Measurements from ENCODE around the gene HIGD2A. TPM values are rescaled to one million over a fixed set of nuclear protein-coding genes. Genes with fewer than 3 reads are reported as not detected.

HIGD2A gene
- total and polyA plus RNA-seq, 2 of the 13 experiments (the other 11 are each of a cell fraction or from before 2014, with no cell fraction given), result 89.2 to 146 TPM

GRCh38 chr5:176415952-176416924 is 27.7 kb downstream of the HIGD2A start, which contains the start of gene CLTB (continued):
- TF ChIP-seq ZNF792 (CRISPR knock-in tag; IDR thresholded peaks at IDR 0.05) (peak; percentile 72), PAXIP1 (CRISPR knock-in tag; conservative IDR thresholded peaks at IDR 0.05) (no peak), ADNP (CRISPR knock-in tag; IDR thresholded peaks at IDR 0.05) (no peak), ZNF317 (CRISPR knock-in tag; IDR thresholded peaks at IDR 0.05) (no peak), E2F2 (CRISPR knock-in tag; IDR thresholded peaks at IDR 0.05; ENCODE audit: borderline replicate concordance) (no peak), BCL3 (CRISPR knock-in tag; IDR thresholded peaks at IDR 0.05) (peak; percentile 79), MTERF4 (CRISPR knock-in tag; IDR thresholded peaks at IDR 0.05) (no peak), SIX4 (CRISPR knock-in tag; IDR thresholded peaks at IDR 0.05) (no peak; the same call in 1 of the 2 replicates), ZNF350 (CRISPR knock-in tag; IDR thresholded peaks at IDR 0.05; ENCODE audit: borderline replicate concordance, low read depth) (0 out of 2 replicates have a peak, but pooled peaks have one; percentile 21), TFDP2 (CRISPR knock-in tag; IDR thresholded peaks at IDR 0.05) (peak; percentile 74), ZSCAN20 (CRISPR knock-in tag; IDR thresholded peaks at IDR 0.05; ENCODE audit: borderline replicate concordance) (peak; percentile 49; the same call in 1 of the 2 replicates), ZNF274 (CRISPR knock-in tag; IDR thresholded peaks at IDR 0.05) (no peak; the same call in 1 of the 2 replicates), ZNF598 (CRISPR knock-in tag; IDR thresholded peaks at IDR 0.05; ENCODE audit: borderline replicate concordance) (no peak), ZNF512 (CRISPR knock-in tag; IDR thresholded peaks at IDR 0.05) (no peak), PAWR (CRISPR knock-in tag; IDR thresholded peaks at IDR 0.05; ENCODE audit: borderline replicate concordance) (no peak), MTA3 (CRISPR knock-in tag; IDR thresholded peaks at IDR 0.05) (no peak), ZFP37 (CRISPR knock-in tag; IDR thresholded peaks at IDR 0.05; ENCODE audit: borderline replicate concordance) (no peak), MLLT10 (CRISPR knock-in tag; IDR thresholded peaks at IDR 0.05) (no peak)

Measured in HepG2 (cell line).